ENCODE results near the gene SOX4. TPM values are rescaled to one million over a fixed set of nuclear protein-coding genes. Genes with fewer than 3 reads are reported as not detected.

The SOX4 gene
- total and polyA plus RNA-seq, 4 donors: 8.2 to 61.4 (median 19.9) TPM

DNA sequence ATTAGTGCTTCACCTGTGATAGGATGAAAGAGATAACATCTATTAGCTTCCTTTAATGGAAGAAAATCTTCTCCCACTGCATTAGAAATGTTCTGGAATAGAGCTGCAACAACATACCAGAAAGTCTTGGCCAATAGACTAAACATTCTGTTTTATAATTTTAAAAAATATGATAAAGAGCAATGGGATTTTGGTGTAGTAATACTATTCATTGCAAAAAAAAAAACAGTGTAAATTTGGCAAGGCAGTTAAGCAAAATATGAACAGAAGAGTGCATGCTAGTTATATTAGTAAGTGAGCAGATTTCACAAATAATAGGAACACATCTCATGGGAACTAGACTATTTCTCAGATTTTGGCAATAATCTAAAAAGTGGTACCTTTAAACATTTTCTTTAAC is 43.3 kb downstream of the SOX4 start:
- ATAC-seq (ENCODE audit: insufficient read depth, low FRiP score): no peak
- DNase-seq: no peak
- no peaks in the 10 kb centered on the region for H3K4me1 ChIP-seq (ENCODE audit: control insufficient read depth in 5 of 5, insufficient read depth in 5 of 5, low read length in 5 of 5)
- H3K36me3 ChIP-seq (ENCODE audit: control insufficient read depth in 4 of 4, insufficient read depth in 4 of 4, low read length in 4 of 4): no peaks in the 10 kb centered on the region
- TF ChIP-seq CTCF (IDR thresholded peaks at IDR 0.05; ENCODE audit: control extremely low read depth, extremely low read depth): no peak
- H3K4me3 ChIP-seq: no peak overlapping the region
- H3K27me3 ChIP-seq (ENCODE audit: control insufficient read depth in 3 of 3, insufficient read depth in 3 of 3, low read length in 2 of 3): no peaks in the 10 kb centered on the region
- H3K27ac ChIP-seq (ENCODE audit: low read depth in 1 of 2, low read length in 1 of 2): no peak overlapping the region
- peaks cover 0 to under 1% (median 0%) of the 10 kb centered on the region in 4 donors for H3K9me3 ChIP-seq (ENCODE audit: control insufficient read depth in 4 of 4, insufficient read depth in 3 of 4, low read length in 3 of 4)
- H3K9ac ChIP-seq (ENCODE audit: insufficient read depth in 1 of 2, low read length in 2 of 2): no peak overlapping the region

DNA sequence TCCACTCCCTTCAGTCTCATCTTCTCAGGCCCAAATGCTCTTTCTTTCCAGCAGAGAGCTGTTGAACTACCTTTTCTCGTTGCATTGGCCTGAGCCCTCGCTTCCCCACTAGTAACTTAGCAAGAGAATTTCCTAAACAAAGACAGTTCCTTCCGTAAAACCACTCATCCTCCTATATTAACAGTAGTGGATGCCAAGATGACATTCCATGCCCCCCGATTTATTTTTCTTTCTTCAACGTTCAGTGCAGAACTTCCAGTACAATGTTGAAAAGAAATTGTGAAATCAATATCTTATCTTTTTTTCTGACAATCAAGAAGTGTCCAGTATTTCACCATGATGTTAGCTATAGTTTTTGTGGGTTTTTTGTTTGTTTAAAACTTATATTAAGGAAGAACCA is 45.8 kb downstream of the SOX4 start:
- ATAC-seq (ENCODE audit: insufficient read depth, low FRiP score) (no peak), DNase-seq (no peak)
- H3K27me3 ChIP-seq (ENCODE audit: control insufficient read depth in 3 of 3, insufficient read depth in 3 of 3, low read length in 2 of 3): no peaks in the 10 kb centered on the region
- peaks cover 0 to 4% (median 0%) of the 10 kb centered on the region in 4 donors for H3K9me3 ChIP-seq (ENCODE audit: control insufficient read depth in 4 of 4, insufficient read depth in 3 of 4, low read length in 3 of 4)
- H3K9ac ChIP-seq (ENCODE audit: insufficient read depth in 1 of 2, low read length in 2 of 2): no peak overlapping the region
- no peak overlapping the region for H3K4me3 ChIP-seq
- no peaks in the 10 kb centered on the region for H3K36me3 ChIP-seq (ENCODE audit: control insufficient read depth in 4 of 4, insufficient read depth in 4 of 4, low read length in 4 of 4)
- 59 to 64% methylated on average over 5 of the region's 5 CpGs for WGBS, 2 donors
- H3K27ac ChIP-seq (ENCODE audit: low read depth in 1 of 2, low read length in 1 of 2): no peak overlapping the region
- TF ChIP-seq CTCF (IDR thresholded peaks at IDR 0.05; ENCODE audit: control extremely low read depth, extremely low read depth): no peak
- H3K4me1 ChIP-seq (ENCODE audit: control insufficient read depth in 5 of 5, insufficient read depth in 5 of 5, low read length in 5 of 5): no peaks in the 10 kb centered on the region

Small RNA genes lying within 50 kb of the gene (small RNA-seq; reads per million reads assigned to genes)
- not detected for gene BOLA2P3 (ENCODE audit: low replicate concordance)

All from lung (tissue), 13 donors.